HG03066 (cell line): Measurements from ENCODE around the gene ADAMTS2.

Experiments
- ATAC-seq: cut with Tn5 transposase; IDR thresholded peaks from one replicate; pipeline ENCODE4 v1.9.1; 2021; ENCODE audit warnings: low read depth; ENCODE audit not compliant: unreplicated experiment

The ADAMTS2 gene

DNA sequence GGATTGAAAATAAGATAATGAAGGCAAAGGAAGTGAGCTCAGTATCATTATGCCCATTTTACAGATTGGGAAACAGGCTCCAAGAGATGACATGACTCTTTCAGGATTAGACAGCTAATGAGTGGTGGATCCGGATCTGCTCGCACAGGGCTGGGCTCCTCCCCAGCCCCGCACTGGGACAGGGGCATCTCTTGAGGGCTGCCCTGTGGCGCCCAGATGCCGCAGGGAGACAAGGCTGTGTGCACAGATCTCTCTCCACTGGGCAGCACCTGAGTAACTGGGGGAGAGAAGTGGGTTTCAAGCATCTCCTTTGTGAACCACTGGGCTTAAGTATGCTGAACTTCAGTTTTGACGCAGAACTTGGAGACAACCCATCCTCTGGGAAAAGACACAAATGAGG is 43.9 kb downstream of the ADAMTS2 start:
- ATAC-seq = no peak

DNA sequence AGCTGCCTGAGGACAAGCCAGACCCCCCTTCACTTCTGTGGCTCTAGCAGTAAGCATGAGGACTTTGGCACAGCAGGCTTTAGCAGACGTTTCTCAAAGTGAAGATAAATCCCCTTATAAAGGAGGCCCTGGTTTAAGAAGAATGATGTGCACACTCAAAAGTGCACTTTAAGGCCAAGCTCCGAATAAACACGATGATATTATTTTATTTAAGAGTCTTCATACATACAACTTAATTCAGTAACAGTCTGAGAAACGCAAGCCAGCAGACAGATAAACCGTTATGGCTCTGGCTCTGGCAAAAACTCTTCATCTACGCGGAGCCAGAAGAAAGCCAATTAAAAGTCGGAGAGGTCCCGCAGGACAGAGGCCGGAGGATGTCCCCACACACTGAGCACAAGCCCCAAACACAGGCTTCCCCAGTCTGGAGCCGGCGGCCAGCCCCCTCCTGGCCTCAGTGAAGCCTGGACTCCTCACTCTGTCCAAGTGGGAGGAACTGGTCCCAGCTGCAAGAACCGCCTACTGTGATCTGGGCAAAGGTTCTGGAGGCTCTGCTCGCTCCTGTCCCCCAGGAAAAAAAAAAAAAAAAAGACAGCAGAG is 44.6 kb downstream of the ADAMTS2 start:
- no peak for ATAC-seq

DNA sequence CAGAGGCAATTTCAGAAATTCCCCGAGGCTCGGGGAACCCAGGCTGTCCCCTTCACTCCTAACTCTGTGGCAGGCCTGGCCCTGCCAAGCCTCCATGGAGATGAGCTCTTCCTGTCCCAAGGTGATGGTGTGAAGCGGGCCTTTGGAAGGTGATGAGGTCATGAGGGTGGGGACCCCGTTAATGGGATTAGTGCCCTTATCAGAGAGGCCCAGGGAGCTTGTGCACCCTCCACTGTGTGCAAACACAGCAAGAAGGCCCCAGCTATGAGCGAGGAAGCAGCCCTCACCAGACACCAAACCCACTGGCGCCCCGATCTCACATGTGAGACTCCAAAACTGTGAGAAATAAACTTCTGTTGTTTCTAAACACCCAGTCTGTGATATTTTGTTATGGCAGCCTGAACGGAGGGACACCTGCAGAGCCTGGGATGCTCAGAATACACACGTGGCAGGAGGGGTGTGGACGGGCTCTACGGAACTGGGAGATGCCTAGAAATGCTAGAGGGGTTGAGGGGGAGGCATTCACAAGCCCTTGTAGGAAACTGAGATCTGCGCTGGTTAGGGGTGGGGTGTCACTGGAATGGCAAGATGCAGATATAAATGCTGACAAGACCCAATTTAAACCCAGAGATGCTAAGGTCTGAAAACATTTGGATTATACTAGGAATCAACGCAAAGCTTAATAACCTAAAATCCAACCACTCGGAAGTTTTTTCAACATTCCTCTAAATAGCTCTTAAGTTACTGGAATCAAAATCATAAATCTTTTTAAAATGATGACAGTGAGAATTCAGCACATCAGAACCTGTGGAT is 46.9 kb downstream of the ADAMTS2 start:
- no peak for ATAC-seq

DNA sequence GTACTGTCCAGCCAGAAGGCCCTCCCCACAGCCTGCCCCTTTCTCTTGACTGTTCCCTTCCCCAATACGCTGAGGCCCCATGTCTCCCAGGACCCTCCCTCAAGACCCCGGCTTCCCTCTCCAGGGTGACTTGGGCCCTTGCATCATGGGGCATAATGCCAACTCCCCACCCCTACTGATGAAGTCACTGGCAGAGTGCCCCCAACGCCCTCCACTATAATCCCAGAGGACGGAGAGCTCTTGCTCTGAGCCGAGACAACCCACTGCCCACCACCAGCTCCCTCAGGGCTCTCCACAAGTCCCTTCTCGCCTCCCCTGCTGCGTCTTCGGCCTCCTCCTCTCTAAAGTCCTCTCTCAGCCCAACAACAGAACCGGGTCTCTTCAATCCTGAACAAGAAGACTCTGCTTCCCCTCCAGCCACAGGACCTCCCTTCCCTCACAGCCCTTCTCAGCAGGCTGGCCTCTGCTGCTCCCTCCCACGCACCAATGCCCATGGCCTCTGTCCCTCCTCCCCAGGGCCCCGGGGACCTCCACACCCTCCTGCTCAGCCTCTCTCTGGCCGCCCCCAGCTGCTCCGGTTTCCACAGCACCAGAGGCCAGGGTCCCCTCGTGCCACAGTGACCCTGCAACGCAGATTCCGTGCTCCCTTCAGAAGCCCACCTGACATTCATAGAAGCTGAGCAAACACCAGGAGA is 47.6 kb downstream of the ADAMTS2 start:
- ATAC-seq = no peak

DNA sequence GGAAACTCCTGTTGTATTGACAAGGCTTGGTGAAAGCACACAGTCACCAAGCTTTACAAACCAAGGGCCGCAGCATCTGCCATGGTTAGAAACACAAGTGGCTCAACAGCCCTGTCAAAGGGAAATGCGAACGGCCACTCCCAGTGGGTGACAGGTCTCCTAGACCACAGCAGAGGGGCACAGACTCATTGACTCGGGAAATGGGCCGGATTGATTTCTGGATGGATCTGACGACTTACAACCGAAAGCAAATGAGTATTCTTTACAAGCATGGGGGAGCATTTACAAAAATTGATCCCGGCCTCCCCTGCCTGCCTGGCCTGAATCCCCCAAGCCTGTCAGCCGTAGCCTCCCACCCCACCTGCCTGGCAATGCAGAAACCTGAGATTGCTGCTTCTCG is 48.2 kb downstream of the ADAMTS2 start:
- ATAC-seq = no peak

DNA sequence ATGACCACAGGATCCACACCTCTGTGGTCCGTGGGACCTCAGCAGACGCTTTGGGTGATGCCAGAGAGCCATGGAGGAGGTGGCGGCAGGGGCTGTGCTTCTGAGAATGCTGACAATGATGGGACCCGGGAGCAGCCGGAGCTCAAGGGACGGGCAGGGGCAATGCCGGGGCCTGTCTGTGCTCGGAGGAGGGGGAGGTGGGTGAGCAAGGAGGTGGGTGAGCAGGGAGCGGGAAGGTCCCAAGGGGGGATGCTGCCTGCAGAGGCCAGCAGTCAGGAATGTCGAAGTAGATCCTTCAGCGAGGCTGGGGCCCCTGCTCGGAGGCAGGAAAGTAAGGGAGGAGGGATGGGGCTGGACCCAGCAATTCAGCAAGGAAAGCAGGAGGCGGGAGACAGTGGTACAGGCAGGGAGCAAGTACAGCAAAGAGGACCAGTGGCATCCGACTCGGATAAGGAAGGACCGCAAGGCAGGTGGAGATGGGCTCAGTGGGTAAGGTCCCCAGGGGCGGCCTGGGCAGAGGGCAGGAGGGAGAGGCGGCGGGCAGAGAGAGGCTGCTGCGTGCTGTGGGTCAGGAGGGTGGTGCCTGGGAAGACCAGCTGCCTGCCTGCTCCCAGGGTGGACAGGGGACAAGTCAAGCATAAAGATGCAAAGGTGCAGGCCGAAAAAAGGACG is 49.0 kb downstream of the ADAMTS2 start:
- no peak for ATAC-seq

DNA sequence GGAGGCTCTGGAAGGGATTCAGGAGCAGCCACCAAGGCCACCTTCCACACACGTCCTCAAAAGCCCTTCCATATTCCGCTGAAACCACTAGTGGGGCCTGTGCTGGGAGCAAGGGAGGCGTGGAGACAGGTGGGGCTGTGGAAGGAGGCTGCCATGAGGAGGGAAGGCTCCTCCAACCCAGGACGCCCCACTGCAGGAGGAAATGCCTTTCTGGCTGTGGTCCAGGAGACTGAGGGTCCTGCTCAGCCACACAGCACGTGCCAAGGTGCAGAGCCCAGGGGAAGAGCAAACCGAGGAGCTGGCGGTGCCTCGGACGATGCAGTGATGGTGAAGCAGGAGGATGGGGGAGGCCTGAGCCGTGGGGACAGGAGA is 49.5 kb downstream of the ADAMTS2 start:
- no peak for ATAC-seq

DNA sequence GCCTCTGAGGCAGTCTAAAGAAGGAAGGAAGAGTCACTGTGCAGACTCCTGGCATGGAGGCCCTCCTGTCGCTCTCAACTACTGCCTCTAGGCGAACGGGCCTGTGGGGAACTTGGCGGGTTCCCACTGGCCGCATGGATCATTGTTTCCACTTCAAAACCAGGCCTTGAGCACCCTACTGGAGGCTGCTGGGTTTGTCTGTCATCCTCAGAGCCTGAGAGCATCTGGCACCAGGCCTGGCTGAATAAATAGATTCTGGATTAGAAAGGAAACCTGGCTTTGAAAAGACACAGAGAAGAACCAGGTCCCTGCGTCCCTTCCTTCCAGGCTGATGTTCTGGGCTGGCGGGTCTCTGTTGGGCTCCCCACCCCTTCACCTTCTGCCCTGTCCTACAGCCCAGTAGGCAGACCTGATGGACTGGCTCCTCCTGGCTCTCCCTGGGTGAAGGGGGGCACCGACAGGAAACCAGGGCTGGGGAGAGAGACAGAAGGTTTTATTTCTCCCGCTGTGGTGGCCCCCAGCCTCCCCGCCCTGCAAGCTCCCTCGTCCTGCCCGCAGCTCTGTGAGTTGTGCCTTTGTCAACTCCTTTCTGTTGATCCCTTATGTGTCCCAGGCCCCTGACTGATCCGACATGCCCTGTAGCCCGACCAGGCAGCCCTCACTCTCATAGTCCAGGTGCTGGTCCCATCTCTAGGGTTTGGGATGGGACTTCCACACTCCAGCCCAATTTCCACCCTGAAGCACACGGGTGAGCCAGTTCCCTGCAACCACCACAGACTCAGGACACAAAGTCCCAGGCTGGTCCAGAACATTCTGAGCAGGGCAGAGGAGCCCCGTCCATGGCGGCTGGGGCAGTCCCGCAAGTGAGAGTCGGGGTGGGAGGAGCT is 50.1 kb downstream of the ADAMTS2 start:
- no peak for ATAC-seq

DNA sequence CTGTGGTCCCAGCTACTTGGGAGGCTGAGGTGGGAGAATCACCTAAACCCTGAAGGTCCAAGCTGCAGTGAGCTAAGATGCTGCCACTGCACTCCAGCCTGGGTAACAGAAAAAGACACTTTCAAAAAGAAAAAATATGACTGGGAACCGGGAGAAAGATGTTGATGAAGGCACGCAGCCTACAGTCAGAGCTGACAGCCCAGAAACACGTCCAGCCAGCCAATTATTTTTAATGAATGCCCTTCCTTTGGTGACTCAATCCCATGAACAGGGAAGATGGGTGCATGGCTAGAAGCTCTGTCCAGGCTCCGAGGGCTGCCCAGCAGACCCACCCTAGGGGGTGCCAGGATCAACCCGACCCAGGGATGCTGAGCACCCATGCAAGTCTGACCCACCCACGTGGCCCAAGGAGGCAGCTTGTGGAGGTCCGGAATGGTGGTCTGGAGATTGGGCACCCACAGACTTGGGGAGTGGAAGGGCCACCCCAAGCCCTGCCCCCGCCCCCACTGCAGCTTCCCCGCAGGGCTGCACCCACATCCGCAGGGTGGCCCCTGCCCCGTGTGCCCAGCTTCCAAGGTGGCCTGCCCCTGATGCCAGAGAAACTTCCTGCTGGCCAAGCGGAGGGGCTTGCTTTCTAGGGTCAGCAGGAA is 51.0 kb downstream of the ADAMTS2 start:
- no peak for ATAC-seq

DNA sequence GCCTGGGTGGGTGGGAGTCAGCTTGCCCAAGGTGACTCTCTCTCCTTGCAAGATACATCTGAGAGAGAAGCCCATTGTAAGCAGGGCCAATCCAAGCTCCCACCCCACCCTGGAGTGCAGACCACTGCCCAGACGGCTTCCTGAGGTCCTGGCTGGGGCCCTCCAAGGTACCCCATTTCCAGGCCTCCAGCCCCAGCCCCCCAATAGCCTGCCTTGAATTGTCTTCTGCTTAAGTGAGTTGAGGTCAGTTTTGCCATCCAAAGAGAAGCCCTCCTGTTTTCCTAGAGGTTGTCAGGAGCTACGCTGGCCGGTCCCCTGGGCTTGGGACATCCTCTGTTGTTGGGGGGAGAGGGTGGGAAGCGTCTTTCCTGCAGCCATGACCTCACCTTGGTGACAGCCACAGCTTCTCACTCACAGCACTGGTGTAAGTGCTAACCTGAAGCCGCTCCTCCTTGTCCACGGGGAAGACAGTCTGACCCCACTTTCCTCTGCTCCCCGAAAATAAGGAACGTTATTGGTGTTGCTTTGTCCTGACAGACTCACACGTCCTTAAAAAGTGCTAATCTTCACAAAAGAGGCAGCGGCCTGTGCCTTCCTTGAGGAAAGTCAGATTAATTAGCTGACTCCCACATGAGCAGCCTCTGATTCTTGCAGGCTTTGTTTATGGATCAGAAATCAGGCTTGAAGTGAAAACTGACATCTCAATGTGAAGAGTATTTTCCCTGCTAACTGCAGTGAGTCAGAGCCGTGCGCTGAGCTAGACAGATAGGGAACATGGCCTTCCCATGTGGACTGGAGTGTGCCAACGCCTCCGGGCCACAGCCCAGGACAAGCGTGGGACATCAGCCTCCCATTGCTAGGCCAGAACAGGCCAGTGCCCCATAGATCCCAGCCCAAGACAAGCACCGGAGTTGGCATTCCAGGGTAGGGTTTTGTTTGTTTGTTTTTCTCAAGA is 52.3 kb downstream of the ADAMTS2 start:
- ATAC-seq = no peak

DNA sequence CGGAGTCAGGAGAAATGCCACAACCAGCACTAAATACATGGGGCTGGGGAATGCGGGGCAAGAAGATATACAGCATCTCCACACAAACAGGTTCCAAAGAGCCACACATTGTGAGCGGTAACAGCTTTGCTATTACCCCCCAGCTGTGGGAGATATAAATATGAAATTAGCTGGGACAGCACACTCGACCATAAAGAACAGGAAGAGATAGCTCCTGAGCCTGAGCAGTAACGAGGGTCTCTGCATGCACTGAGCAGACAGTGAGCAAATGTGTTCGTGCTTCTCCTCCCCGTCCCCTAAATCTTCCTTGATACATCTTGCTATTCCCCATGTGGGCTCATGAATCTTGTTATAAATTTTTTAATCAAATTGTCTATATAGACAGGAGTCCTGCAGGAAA is 53.1 kb downstream of the ADAMTS2 start:
- no peak for ATAC-seq

DNA sequence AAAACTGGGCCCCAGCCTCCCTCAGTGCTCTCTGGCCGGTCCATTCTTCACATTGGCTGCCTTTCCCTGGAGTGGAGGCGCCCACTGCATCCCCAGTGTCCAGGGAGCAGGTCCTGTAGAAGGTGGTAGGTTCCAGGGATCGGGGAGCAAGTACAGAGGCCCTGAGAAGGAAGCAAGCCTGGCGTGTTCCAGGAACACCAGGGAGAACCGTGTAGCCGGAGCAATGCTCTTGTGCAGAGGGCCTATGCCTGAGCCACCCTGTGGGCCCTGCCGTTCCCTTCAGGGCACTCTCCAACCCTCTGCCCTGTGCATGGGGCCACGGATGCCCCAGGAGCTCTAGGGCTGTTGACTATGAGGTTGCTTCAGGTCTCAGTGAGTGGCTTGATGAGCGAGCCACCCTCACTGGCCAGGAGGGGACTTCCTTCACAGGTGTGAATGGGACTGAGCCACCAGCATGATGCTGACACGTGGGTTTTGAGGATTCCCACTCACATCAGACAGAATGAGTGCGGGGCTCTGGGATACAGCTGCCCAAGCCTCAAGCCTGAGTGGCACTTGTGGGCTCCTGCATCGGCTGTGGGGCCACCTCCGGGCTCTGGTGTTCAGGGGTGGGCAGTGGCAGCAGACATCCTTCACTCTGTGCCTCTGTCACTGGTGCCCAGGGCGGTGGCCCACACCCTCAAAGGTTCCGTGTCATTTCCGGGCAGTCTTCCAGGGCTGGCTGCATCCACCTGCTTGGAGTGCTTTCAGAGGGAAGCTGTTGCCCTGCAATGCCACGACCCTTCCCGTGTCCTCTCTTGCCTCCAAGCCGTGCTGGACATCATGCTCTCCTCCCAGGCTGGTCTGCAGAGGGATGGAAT is 54.4 kb downstream of the ADAMTS2 start:
- ATAC-seq = no peak

DNA sequence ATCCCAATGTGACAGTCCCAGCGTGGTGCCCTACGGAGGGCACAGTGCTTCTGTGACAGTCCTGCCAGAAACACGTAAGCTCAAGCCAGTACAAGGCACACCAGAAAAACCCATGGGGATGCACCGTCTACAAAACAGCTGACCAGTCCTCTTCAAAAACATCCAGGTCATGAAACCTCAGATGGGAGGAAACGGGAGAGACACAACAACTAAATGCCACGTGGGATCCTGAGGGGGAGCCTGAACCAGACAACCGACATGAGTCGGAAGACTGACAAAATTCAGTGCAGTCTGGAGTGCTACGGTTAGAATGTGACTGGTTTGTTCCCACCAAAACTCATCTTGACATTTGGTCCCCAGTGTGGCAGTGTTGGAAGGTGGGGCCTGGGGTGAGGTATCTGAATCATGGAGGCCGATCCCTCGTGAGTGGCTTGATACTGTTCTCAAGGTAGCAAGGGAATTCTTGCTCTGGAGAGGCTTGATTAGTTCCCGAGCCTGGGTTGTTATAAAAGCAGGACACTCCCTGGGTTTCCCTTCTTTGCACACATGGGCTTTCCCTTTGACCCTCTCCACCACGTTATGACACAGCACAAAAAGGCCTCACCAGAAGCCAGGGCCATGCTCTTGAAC is 55.4 kb downstream of the ADAMTS2 start:
- no peak for ATAC-seq

DNA sequence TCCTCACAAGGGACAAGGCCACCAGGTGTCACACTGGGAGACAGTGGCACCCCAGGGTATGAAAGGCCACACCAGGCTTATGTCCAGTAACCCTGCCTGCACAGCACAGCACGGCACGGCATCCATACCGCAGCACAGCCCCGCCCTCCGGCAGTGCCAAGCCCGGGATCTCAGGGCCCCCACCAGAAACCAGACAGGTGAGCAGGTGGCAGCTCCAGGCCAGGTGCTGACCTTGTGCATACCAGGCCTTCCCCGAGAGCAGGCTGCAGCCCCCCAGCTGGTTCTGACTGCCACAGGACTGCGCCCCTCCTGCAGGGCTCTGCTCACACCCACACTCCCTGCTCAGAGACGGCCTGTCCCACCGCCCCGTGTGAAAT is 56.5 kb downstream of the ADAMTS2 start:
- ATAC-seq = no peak

DNA sequence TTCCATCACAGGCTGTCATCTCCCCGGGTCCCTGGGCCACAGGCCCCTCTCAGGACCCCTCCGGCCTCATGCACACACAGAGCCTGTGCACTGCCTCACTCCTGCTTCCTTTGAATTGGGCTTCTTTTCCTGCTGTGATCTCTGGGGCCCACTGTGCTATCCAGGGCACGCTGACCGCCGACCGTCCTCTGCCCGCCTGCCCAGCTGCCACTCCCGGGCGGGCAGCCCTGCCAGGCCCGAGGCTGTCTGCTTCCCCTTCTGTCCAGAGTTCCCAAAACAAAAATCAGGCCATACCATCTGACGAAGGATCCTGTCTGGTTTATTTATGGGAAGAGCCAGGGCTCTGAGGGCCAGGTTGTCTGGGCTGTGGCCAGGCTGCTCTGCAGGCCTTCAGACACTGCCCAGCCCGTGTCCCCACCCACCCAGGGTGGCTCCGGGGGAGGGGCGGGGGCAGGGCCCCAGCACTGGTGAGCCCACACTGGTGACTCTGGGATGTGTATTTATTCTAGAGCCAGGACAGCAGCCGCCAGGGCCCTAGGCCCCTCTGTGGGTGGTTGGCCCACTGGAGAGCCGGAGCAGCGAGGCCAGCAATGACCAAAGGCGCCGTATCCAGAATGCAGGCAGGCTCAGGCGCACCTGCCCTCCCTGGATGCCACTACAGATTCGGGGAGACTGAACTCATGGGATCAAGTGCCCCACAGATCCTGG is 57.0 kb downstream of the ADAMTS2 start:
- ATAC-seq = no peak

DNA sequence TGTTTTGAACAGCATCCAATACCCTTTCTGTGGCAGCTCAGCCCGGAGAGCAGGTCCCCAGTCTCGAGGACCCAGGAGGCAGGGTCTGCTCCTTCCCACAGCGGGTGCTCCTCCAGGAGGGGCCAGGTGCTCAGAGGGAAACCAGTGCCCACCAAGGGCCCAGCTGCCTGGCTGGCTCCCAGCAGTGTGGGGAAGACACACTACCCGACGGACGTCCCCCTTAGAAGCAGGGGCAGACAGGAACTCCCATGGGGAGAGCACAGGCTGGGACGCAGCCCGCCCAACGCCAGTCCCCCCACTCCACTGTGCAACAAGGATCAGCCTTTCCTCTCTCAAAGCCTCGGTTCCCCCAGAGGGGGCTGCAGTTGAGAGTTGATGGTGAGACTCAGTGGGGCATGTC is 57.6 kb downstream of the ADAMTS2 start:
- no peak for ATAC-seq

DNA sequence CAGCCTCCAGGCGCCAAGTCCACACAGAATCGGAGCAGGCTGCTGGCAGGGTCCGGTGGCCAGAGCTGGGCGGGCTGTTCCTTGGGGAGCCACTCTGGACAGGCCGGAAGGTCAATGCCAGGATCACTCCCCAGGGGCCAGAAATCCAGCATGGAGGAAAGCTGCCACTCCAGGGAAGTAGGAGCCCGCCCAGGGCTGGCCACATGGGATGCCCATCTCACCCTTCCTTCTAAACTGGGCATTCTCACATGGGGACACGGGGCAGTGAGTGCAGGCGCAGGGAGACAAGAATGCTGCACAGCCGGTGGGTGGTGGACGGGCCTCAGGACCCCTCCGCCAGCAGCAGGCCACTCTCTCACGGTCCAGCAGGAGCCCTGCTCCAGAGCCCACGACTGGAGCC is 58.2 kb downstream of the ADAMTS2 start:
- ATAC-seq = no peak
